ENCODE data around the gene WDR53.

GRCh38 chr3:196603683-196604082 lies 35.3 kb upstream of the WDR53 start:
- no peak for TF ChIP-seq MAX (IDR thresholded peaks at IDR 0.05; ENCODE audit: insufficient read depth, insufficient read length)
- TF ChIP-seq POLR2AphosphoS5 (IDR thresholded peaks at IDR 0.05; ENCODE audit: insufficient read depth, low read depth, low read length): no peak

Data from endothelial cell of umbilical vein (primary cell).